GM10266 (cell line): ENCODE data around the gene CNRIP1.

ENCODE experiments used
- DNase-seq: peaks from one replicate; pipeline ENCODE4 v3.0.0; 2012; ENCODE audit errors: extremely low spot score
- CTCF ChIP-seq: IDR thresholded peaks from 2 replicates; pipeline ENCODE4 v1.5.1; 2012; ENCODE audit warnings: mild to moderate bottlenecking, low read depth; ENCODE audit not compliant: control insufficient read depth, insufficient read depth; ENCODE audit errors: missing control alignments

Gene CNRIP1

DNA sequence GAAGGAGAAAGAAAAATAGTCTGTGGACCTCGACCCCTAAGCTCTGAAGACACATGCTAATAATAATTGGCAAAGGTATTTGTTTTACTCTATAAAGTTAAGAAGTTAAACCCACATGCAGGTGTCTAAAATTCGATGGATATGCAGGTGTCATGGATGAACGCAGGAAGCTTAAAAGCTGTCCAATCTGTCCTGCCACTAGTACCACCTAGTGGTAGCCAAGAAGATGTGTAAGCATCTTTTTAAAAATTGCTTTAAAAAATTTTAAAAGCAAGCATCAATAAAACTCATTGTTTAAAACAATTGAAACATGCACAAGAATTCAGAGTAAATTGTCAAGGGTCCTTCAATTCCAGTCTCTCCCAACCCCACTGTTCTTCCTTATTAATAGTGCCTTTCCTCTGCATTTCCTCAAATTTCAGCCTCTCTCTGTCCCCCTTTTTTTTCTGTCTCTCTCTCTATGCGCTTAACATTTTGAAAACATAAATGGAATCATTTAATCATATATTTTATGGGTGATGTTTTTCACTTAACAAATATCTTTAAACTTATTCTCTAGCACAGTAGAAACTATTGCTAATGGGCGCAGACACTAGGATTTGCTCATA is 36.8 kb downstream of the CNRIP1 start:
- peak; percentile 73 for TF ChIP-seq CTCF
- peak; percentile 59 for DNase-seq

- DNase-seq = no peak
- TF ChIP-seq CTCF = no peak
Measured at GRCh38 chr2:68280796-68281195, 39.0 kb downstream of the CNRIP1 start.

DNA sequence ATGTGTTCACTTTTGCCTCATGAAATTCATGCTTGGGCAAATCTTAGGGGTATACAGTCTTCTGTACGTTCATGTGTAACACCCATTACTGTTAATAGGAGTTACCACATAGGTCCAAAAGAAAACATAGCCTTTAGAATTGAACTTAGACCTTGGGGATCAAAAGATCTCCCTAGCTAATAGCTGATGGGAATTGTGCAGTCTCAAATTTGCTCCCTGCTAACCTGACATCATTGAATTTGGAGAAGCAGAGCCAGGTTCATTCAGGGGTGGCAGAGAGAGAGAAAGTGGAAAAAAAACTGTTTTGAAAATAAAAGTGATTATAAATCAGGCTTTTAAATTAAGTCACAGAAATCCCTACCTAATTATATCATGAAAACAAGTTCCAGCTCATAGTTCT is 39.4 kb downstream of the CNRIP1 start:
- no peak for DNase-seq
- no peak for TF ChIP-seq CTCF

GRCh38 chr2:68279691-68280090 is 40.1 kb downstream of the CNRIP1 start:
- DNase-seq = no peak
- TF ChIP-seq CTCF = no peak

- no peak for DNase-seq
- TF ChIP-seq CTCF = no peak
Measured at GRCh38 chr2:68278169-68278568, 41.6 kb downstream of the CNRIP1 start.

GRCh38 chr2:68274022-68274421 is 45.7 kb downstream of the CNRIP1 start:
- no peak for DNase-seq
- no peak for TF ChIP-seq CTCF

DNA sequence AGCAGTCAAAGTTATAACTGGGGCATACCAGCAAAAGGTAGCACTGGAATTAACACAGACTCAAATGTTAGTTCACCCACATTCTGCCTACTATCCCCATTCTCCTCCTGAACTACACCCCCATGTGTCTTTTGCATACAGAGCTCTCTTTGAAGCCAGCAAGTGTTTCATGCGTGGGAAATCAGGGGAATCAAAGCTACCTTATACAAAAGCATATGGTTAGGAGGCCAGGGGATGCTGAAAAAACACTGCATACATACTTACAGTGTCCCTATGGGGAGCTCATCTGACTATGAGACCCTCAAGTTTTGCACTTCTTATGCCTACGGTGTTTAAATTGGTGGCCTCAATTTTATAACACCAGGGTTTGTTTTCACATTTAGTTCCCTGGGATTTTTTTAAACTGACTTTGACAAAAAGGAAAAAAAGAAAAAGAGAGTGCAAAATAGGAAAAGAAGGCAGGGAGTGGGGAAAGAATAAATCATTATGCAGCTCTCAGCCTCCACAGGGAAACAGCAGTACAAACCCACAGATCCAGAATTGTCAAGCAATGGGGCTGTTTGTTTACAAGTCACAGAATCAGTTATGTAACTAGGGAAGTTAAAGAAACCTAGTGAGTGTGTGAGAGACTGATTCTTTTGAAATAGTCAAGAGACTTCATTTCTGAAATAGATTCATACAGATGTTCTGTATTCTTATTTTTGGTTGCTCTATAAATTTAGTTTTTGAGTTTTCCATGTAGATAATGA is 47.3 kb downstream of the CNRIP1 start:
- TF ChIP-seq CTCF = no peak
- no peak for DNase-seq
